ENCODE results near the gene GNB2. TPM values are rescaled to one million over a fixed set of nuclear protein-coding genes. Genes with fewer than 3 reads are reported as not detected.
"Not testable (repeated sequence)": the region's sequence is repeated elsewhere in the genome, so short reads cannot be mapped to it uniquely, and the experiment has no call there.

GNB2 gene
- total RNA-seq, 6 experiments from 2014 or later = 301 to 369 (median 322) TPM

DNA sequence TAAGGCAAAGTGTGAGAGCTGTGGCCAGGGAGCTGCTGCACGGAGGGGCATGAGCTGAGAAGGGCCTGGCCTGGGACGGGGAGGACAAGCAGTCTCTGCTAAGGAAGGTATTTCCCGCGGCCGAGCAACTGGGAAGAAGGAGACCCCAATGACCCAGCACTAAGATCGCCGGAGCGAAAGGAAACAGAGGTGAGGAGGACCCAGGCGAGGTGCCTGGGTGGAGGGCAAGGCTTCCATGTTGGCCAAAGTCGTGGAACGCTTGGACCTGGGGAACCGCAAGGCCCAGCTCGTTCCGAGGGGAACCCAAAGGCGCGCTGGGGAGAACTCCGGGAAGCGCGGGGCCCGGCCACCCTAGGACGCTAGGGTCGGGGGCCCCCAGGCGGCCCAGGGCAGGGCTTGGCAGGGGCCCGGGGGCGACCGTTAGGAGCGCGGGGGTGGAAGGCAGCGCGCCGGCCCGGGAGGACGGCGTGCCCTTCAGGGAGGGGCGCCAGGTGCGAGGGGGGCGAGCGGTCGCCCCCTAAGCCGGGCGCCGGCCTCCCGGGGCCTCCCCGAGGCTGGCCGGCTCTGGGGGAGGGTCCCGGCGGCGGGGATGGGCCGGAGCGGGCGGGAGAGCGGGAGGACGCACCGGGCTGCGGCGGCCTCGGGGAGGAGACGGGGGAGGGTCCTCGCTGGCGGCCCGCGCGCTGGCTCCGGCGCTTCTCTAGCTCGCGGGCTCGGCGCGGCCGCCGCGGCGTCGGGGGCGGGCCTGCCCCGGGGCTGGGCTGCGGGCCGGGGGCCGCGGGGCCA, 20.0 kb downstream of the GNB2 start:
- peak overlapping the region; percentile 81 for H3K27ac Mint-ChIP-seq
- H3K9me3 Mint-ChIP-seq = no peaks in the 10 kb centered on the region
- H3K4me3 Mint-ChIP-seq = peak overlapping the region; percentile 95
- DNase-seq = no peak
- TF ChIP-seq, protein P1, sequence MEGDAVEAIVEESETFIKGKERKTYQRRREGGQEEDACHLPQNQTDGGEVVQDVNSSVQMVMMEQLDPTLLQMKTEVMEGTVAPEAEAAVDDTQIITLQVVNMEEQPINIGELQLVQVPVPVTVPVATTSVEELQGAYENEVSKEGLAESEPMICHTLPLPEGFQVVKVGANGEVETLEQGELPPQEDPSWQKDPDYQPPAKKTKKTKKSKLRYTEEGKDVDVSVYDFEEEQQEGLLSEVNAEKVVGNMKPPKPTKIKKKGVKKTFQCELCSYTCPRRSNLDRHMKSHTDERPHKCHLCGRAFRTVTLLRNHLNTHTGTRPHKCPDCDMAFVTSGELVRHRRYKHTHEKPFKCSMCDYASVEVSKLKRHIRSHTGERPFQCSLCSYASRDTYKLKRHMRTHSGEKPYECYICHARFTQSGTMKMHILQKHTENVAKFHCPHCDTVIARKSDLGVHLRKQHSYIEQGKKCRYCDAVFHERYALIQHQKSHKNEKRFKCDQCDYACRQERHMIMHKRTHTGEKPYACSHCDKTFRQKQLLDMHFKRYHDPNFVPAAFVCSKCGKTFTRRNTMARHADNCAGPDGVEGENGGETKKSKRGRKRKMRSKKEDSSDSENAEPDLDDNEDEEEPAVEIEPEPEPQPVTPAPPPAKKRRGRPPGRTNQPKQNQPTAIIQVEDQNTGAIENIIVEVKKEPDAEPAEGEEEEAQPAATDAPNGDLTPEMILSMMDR (IDR thresholded peaks at IDR 0.05) = no peak
- peaks cover 4% of the 10 kb centered on the region; the same call in 1 of the 2 replicates for H3K36me3 Mint-ChIP-seq (ENCODE audit: low read depth)
- peaks cover 25% of the 10 kb centered on the region for H3K4me1 Mint-ChIP-seq (ENCODE audit: low read depth)
- no peaks in the 10 kb centered on the region; the same call in 1 of the 2 replicates for H3K27me3 Mint-ChIP-seq (ENCODE audit: insufficient read depth)

DNA sequence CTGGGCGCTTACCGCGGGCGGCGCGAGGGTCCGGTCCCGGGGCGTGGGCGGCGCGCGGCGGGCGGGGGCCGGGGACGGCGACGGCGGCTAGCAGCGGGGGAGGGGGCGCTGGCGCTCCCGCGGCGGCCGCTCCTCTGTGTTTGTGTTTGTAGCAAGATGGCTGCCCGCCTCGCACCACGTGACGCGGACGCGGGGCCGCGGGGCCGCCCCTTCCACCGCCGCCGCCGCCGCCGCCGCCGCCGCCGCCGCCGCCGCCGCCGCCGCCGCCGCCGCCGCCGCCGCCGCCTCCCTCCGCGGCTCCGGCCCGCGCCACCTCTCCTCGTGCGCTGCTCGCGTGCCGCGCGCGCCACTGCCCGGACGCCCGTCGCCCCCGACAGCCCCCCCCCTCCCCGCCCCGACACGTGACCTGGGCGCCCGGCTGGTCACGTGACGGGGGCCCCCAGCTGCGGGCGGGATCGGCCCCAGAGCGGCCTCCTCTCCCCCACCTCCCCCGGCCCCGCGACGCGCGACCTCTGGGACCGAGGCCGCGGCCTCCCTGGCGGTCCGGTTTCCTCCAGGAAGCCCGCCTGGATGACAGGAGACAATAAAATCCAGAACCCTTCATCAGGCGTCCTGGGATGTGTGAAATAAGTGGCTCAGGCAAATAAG, 20.7 kb downstream of the GNB2 start, which contains the start of gene GIGYF1:
Gene GIGYF1 (minus strand): TSS at position 153 of the 648 bp plus-strand sequence. CDS start 6,012 bp downstream, outside the sequence.
- H3K4me3 Mint-ChIP-seq = peak within 1 kb of the TSS; percentile 95
- H3K27me3 Mint-ChIP-seq (ENCODE audit: insufficient read depth) = no peaks in the 10 kb centered on the region; the same call in 1 of the 2 replicates
- H3K36me3 Mint-ChIP-seq (ENCODE audit: low read depth) = peaks cover 4% of the 10 kb centered on the region; the same call in 1 of the 2 replicates
- H3K9me3 Mint-ChIP-seq = no peaks in the 10 kb centered on the region
- H3K4me1 Mint-ChIP-seq (ENCODE audit: low read depth) = peaks cover 20% of the 10 kb centered on the region
- TF ChIP-seq, protein P1 (IDR thresholded peaks at IDR 0.05) = no peak
- peak; percentile 33 for DNase-seq
- H3K27ac Mint-ChIP-seq = peak within 1 kb of the TSS; percentile 81

GRCh38 chr7:100696123-100696521, 22.6 kb downstream of the GNB2 start:
- Mint-ChIP-seq H3K27me3 (ENCODE audit: insufficient read depth) (peaks cover 3% of the 10 kb centered on the region; the same call in 1 of the 2 replicates), H3K4me3 (no peak overlapping the region), H3K27ac (no peak overlapping the region), H3K36me3 (ENCODE audit: low read depth) (peaks cover 4% of the 10 kb centered on the region; the same call in 1 of the 2 replicates), H3K9me3 (no peaks in the 10 kb centered on the region), H3K4me1 (ENCODE audit: low read depth) (peaks cover 20% of the 10 kb centered on the region)
- TF ChIP-seq, protein P1 (IDR thresholded peaks at IDR 0.05) = no peak
- no peak for DNase-seq

GRCh38 chr7:100699018-100699417, 25.5 kb downstream of the GNB2 start:
- H3K36me3 Mint-ChIP-seq (ENCODE audit: low read depth) = no peaks in the 10 kb centered on the region
- TF ChIP-seq, protein P1 (IDR thresholded peaks at IDR 0.05) = no peak

GRCh38 chr7:100701089-100701488, 27.5 kb downstream of the GNB2 start:
- DNase-seq; H3K27me3 Mint-ChIP-seq (ENCODE audit: insufficient read depth); H3K36me3 Mint-ChIP-seq (ENCODE audit: low read depth); H3K4me1 Mint-ChIP-seq (ENCODE audit: low read depth); H3K4me3 Mint-ChIP-seq; H3K9me3 Mint-ChIP-seq; H3K27ac Mint-ChIP-seq: not testable (repeated sequence)

More at GRCh38 chr7:100699018-100699417, 25.5 kb downstream of the GNB2 start:
- Mint-ChIP-seq H3K4me3 (no peak overlapping the region), H3K4me1 (ENCODE audit: low read depth) (no peaks in the 10 kb centered on the region), H3K9me3 (no peaks in the 10 kb centered on the region), H3K27me3 (ENCODE audit: insufficient read depth) (peaks cover 7% of the 10 kb centered on the region), H3K27ac (no peak overlapping the region)
- no peak for DNase-seq

Data from HFFc6 (cell line).